Measurements from ENCODE around the gene DNAJC30.
"Not testable (repeated sequence)": the region's sequence is repeated elsewhere in the genome, so short reads cannot be mapped to it uniquely, and the experiment has no call there.

The DNAJC30 gene

DNA sequence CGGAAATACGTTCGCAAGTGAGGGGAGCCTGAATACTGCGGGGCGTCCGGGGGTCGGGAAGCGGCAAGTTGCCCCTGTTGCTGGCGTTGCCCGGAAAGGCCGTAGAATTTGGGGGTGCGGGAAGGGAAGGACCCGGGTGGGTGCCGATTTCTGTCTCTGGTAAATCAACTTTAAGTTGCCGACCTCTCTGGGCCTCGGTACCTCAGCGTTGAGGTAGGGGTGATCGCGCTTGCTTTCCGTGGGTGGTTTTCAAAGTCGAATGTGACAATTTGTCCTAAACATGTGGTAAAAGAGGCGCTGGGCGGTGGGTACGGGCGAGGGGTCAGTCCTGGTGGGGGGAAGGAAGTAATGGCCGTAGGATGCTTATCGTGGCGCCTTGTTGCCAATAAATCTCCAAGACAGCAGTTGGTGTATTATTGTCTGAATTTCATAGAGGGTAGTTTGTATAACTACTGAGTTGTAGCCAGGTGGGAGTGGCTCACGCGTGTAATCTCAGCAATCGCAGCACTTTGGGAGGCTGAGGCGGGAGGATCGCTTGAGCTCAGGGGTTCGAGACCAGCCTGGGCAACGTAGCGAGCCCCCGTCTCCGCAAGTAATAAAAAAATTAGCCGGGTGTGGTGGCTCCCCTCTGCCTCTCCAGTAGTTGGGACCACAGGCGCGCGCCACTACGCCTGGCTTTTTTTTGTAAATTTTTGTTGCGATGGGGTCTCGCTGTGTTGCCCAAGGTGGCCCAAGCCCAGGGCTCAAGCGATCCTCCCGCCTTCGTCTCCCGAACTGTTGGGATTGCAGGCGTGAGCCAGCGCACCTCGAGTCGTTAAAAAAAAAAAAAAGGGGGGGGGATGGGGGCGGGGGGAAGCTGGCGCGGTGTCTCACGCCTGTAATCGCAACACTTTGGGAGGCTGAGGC is 788 bp upstream of the DNAJC30 start:
- no peak for DNase-seq (ENCODE audit: low read depth in 2 of 3, low spot score in 1 of 3)

GRCh38 chr7:73682745-73683055 is 553 bp downstream of the DNAJC30 start:
- DNase-seq (ENCODE audit: low read depth in 2 of 3, low spot score in 1 of 3), result no peak

GRCh38 chr7:73681031-73681430 is 2.2 kb downstream of the DNAJC30 start:
- DNase-seq (ENCODE audit: low read depth in 2 of 3, low spot score in 1 of 3), result no peak

- DNase-seq (ENCODE audit: low read depth in 2 of 3, low spot score in 1 of 3), result no peak
Observed at GRCh38 chr7:73680501-73680900, 2.8 kb downstream of the DNAJC30 start.

DNA sequence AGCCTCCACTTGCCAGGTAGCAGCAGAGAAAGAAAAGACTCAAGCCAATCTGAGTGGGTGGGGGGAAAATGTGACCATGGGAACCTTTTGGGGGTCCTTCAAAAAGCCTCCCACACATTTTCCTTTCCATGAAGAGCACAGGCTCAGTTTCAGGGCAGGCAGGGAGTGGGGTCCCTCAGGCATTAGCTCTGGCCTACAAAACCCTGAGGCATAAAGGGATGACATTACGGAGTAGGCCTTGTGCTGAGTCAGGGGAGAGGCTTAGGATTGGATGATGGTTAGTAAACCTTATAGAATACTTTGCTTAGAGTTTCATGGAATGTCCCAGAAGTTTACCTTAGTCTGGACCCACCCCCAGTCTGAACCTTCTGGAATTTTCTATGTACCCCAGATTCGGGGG is 3.5 kb downstream of the DNAJC30 start:
- DNase-seq (ENCODE audit: low read depth in 2 of 3, low spot score in 1 of 3), result no peak

- no peak for DNase-seq (ENCODE audit: low read depth in 2 of 3, low spot score in 1 of 3)
Observed at GRCh38 chr7:73678862-73679261, 4.4 kb downstream of the DNAJC30 start.

DNA sequence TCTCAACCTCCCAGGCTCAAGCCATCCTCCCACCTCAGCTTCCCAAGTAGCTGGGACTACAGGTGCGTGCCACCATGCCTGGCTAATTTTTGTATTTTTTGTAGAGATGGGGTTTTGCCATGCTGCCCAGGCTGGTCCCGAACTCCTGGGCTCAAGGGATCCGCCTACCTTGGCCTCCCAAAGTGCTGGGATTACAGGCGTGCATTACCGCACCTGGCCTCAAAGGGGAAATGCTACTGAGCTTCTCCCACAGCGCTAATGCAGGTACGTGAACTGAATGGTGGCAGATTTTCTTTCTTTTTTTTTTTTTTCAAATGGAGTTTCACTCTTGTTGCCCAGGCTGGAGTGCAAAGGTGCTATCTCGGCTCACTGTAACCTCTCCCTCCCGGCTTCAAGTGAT is 7.2 kb downstream of the DNAJC30 start:
- DNase-seq (ENCODE audit: low read depth in 2 of 3, low spot score in 1 of 3), result not testable (repeated sequence)

DNA sequence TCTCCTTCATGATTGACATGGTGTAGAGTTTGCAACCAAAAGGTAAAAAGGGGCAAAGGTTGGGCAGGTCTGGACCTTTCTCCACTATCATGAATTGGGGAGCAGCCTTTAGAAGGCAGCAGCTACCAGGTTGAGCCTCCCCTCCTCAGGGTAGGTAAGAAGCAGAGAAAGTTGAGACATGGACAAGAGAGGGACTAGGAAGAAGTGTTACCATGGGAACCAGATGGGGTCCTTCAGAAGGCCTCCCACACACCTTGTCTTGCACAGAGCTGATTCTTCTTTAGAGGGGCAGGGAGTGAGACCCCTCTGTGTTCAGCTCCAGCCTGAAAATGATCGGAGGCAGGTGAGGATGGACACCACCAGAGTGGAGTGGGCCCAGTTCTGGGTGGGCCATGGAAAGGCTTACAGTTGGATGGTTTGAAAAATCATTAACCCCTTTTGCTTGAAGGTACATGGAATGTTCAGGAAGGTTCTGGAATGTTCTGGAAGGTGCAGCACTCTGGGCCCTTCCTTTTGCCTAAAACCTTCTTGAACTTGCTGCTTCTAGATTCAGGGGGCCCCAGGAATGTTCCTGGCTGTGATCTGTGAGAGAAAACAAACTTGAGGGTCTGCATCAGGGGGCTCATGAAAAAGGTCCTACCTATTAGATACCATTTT is 8.7 kb downstream of the DNAJC30 start:
- no peak for DNase-seq (ENCODE audit: low read depth in 2 of 3, low spot score in 1 of 3)

DNA sequence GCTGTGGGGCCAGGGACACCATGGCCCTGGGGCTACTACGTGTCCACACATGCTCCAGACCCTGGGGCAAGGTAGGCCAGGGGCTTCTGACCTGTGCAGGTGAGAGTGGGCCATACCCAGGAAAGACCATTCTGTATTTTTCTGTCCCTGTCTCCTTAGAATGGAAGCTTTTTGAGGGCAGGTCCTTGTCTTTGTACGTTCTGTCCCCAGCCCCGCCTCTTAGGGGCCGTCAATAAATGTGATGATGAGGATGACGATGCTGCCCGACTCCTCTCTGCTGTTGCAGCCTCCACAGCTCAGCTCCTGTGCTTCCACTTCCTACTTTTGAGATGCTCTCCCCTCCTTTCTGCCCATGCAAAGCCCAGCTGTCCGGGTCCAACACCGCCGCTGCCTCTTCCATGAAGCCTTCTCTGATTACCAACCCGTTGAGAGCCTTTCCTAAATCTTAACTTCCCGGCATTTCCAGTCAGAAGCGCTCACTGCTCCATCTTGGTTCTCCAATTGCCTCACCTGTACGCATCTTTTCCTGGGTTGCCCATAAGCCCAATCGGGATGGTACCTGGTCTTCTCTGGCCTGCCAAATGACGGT is 11.3 kb downstream of the DNAJC30 start:
- no peak for DNase-seq (ENCODE audit: low read depth in 2 of 3, low spot score in 1 of 3)

DNA sequence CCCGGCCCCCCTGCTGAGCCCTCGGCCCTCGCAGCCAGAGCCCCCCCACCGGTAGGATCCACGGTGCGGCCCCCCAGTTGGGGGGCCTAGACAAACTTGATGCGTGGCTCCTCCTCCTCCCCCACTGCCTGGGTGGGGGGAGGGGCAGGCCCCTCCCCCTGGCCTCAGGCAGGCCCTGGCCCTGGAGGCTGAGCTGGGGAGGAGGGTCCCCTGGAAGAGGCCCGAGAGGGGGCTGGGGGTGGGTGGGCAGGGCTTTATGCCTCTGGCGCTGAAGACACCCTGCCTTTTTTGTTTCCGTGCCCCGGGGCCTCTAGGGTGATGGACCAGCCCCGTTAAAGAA is 12.0 kb downstream of the DNAJC30 start:
- no peak for DNase-seq (ENCODE audit: low read depth in 2 of 3, low spot score in 1 of 3)

DNA sequence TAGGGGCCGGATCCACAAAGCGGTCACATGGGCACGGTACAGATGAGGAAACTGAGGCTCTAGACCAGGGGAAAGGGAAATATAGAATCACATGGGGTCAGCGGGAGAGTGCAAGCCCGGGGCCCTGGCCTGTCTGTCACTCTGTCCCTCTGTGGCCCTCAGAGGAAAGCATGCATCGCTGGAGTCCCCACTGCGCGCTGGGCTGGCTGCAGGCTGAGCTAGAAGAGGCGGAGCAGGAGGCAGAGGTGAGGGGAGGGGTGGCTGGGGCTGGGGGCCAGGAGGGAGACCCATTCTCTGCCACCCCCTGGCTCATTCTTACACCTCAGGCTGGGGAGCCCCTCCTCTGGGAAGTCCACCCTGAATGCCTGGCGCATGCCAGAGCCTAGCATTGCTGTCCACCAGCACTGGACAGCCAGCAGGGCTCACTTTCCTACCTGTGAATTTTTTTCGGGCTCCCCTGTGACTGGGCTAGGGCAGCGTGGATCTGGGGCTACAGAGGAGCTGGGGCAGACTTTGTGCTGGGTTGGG is 13.3 kb downstream of the DNAJC30 start:
- DNase-seq (ENCODE audit: low read depth in 2 of 3, low spot score in 1 of 3), result no peak

DNA sequence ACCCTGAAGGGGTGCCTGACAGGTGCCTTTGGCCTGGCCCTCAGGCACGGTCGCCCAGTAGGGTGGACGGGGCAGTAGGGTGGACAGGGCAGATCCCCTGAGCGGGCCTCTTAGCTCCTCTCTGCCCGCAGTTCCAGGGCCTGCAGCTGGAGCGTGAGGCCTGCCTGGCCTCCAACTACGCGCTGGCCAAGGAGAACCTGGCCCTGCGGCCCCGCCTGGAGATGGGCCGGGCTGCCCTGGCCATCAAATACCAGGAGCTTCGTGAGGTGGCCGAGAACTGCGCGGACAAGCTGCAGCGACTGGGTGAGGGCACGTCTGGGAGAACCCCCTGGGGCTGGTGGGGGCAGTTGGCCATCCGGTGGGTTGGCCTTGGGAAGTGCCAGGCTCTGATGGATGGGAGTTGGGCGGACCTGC is 14.0 kb downstream of the DNAJC30 start:
- DNase-seq (ENCODE audit: low read depth in 2 of 3, low spot score in 1 of 3), result no peak

- DNase-seq (ENCODE audit: low read depth in 2 of 3, low spot score in 1 of 3), result no peak
Observed at GRCh38 chr7:73668886-73669230, 14.4 kb downstream of the DNAJC30 start.

DNA sequence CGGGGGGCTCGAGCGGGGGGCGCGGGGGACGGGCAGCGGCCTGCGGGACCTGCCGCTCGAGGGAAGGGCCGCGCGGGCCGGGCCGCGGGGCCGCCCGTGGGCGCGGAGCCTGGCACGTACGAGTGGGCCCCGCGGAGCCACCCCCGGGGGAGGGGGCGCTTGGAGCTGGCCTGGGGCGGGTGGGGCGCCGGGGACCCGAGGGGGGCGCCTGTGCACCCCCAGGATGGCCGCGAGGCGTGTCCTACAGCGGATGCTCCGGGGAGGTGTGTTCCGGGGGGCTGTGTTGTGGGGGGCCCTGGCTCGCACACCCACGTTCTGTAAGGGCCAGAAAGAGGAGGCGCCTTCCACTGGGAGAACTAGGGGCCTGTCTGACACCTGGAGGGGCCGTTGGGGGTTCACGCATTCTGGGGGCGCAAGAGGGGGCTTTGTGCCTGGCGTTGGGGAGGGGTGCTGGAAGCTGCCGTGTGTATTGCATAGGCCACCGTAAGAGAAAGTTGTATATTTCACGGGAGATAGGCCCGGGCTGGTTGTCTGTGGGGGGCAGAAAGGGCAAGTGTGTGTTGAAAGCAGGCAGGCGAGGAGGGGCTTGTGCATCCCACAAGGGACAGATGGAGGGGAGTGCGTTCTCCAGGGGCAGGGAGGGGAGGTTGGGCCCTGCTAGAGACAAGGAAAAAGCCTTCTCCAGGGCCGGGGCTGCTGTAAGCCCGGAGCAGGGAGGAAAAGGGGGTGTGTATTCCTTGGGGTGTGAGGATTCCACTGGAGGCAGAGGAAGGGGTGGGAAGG is 15.0 kb downstream of the DNAJC30 start:
- DNase-seq (ENCODE audit: low read depth in 2 of 3, low spot score in 1 of 3), result no peak

DNA sequence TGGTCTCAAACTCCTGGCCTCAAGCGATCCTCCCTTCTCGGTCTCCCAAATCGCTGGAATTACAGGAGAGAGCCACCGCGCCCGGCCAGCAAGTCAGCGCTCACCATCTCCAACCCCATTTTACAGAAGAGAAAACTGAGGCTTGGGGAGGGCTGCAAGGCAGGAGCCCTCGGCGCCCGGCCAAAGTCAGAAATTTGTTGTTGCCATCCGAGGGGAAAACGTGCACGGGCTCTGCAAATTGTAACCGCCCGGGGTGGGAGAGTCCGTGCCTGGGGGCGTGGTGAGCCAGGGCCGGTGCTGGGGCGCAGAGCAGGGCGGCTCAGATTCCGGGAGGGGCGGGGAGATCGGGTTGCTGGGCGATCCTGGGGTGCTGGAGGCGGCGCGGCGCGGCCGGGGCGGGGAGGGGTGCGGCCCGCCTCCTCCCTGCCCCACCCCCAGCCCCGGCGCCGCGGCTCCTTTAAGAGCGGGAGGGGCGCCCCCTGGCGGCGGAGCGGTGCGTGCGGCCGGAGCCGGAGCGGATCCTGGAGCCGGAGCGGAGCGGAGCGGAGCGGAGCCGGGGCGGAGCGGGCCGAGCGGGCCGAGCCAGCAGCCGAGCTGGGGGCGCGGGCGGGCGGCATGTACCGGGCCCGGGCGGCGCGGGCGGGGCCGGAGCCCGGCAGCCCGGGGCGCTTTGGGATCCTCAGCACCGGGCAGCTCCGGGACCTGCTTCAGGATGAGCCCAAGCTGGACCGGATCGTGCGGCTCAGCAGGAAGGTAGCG is 15.7 kb downstream of the DNAJC30 start, which contains the start of gene VPS37D:
TSS of gene VPS37D (plus strand) at position 488 of the 759 bp plus-strand sequence. CDS start at position 616, 128 bp downstream.
- DNase-seq (ENCODE audit: low read depth in 2 of 3, low spot score in 1 of 3), result peak; percentile 79 to 92 (median 88)

GRCh38 chr7:73663033-73663432 is 20.2 kb downstream of the DNAJC30 start:
- DNase-seq (ENCODE audit: low read depth in 2 of 3, low spot score in 1 of 3), result no peak

DNA sequence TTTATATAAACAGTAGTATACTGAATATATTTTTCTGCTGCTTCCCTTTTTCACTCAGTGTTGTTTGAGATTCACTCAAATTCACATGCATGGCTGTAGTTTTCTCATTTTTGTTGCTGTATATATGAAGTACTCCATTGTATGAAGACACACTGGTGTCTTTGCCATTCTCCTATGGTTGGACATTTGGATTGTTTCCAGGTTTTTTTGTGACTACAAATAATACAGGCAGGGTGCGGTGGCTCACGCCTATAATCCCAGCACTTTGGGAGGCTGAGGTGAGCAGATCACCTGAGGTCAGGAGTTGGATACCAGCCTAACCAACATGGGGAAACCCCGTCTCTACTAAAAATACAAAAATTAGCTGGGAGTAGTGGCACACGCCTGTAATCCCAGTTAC is 22.7 kb downstream of the DNAJC30 start:
- DNase-seq (ENCODE audit: low read depth in 2 of 3, low spot score in 1 of 3), result not testable (repeated sequence)

GRCh38 chr7:73659983-73660382 is 23.3 kb downstream of the DNAJC30 start:
- DNase-seq (ENCODE audit: low read depth in 2 of 3, low spot score in 1 of 3), result no peak

DNA sequence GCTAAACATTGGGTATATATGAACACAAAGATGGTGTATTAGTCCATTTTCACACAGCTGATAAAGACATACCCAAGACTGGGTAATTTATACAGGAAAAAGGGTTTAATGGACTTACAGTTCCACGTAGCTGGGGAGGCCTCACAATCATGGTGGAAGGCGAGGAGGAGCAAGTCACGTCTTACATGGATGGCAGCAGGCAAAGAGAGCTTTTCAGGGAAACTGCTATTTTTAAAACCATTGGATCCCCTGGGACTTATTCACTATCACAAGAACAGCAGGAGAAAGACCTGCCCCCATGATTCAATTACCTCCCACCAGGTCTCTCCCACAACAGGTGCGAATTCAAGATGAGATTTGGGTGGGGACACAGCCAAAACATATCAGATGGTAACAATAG is 27.9 kb downstream of the DNAJC30 start:
- DNase-seq (ENCODE audit: low read depth in 2 of 3, low spot score in 1 of 3), result not testable (repeated sequence)

- DNase-seq (ENCODE audit: low read depth in 2 of 3, low spot score in 1 of 3), result no peak
Observed at GRCh38 chr7:73652541-73652949, 30.7 kb downstream of the DNAJC30 start.

- DNase-seq (ENCODE audit: low read depth in 2 of 3, low spot score in 1 of 3), result no peak
Observed at GRCh38 chr7:73650524-73650923, 32.7 kb downstream of the DNAJC30 start.
